Measurements from ENCODE around the gene CBX2.

The CBX2 gene

GRCh38 chr17:79760197-79760906 lies 17.6 kb upstream of the CBX2 start:
- Histone ChIP-seq H3K9ac (no peak overlapping the region), H3K27ac (no peak overlapping the region), H3K4me2 (ENCODE audit: low read length) (no peak overlapping the region), H3K4me3 (ENCODE audit: low read depth, low read length) (no peak overlapping the region), H3K27me3 (ENCODE audit: control insufficient read depth, insufficient read depth, low read length) (no peaks in the 10 kb centered on the region), H3K9me3 (ENCODE audit: control insufficient read depth, low read length) (no peaks in the 10 kb centered on the region), H3K36me3 (ENCODE audit: control insufficient read depth, insufficient read depth, low read length) (no peaks in the 10 kb centered on the region), H2AFZ (no peak overlapping the region), H3K79me2 (no peaks in the 10 kb centered on the region), H3K4me1 (no peaks in the 10 kb centered on the region)
- TF ChIP-seq, protein P1, sequence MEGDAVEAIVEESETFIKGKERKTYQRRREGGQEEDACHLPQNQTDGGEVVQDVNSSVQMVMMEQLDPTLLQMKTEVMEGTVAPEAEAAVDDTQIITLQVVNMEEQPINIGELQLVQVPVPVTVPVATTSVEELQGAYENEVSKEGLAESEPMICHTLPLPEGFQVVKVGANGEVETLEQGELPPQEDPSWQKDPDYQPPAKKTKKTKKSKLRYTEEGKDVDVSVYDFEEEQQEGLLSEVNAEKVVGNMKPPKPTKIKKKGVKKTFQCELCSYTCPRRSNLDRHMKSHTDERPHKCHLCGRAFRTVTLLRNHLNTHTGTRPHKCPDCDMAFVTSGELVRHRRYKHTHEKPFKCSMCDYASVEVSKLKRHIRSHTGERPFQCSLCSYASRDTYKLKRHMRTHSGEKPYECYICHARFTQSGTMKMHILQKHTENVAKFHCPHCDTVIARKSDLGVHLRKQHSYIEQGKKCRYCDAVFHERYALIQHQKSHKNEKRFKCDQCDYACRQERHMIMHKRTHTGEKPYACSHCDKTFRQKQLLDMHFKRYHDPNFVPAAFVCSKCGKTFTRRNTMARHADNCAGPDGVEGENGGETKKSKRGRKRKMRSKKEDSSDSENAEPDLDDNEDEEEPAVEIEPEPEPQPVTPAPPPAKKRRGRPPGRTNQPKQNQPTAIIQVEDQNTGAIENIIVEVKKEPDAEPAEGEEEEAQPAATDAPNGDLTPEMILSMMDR (IDR thresholded peaks at IDR 0.05): no peak

GRCh38 chr17:79761894-79762589 lies 15.9 kb upstream of the CBX2 start:
- Histone ChIP-seq H3K4me3 (ENCODE audit: low read depth, low read length) (no peak overlapping the region), H3K9ac (no peak overlapping the region), H3K4me1 (no peaks in the 10 kb centered on the region), H2AFZ (no peak overlapping the region), H3K9me3 (ENCODE audit: control insufficient read depth, low read length) (no peaks in the 10 kb centered on the region), H3K4me2 (ENCODE audit: low read length) (no peak overlapping the region), H3K27ac (no peak overlapping the region), H3K27me3 (ENCODE audit: control insufficient read depth, insufficient read depth, low read length) (no peaks in the 10 kb centered on the region), H3K79me2 (no peaks in the 10 kb centered on the region), H3K36me3 (ENCODE audit: control insufficient read depth, insufficient read depth, low read length) (no peaks in the 10 kb centered on the region)
- TF ChIP-seq, protein P1 (IDR thresholded peaks at IDR 0.05): no peak

GRCh38 chr17:79765708-79766107 lies 12.2 kb upstream of the CBX2 start:
- Histone ChIP-seq H2AFZ (no peak overlapping the region), H3K9ac (no peak overlapping the region), H3K9me3 (ENCODE audit: control insufficient read depth, low read length) (no peaks in the 10 kb centered on the region), H3K79me2 (no peaks in the 10 kb centered on the region), H3K27me3 (ENCODE audit: control insufficient read depth, insufficient read depth, low read length) (no peaks in the 10 kb centered on the region), H3K4me2 (ENCODE audit: low read length) (no peak overlapping the region), H3K27ac (no peak overlapping the region), H3K4me1 (no peaks in the 10 kb centered on the region), H3K36me3 (ENCODE audit: control insufficient read depth, insufficient read depth, low read length) (no peaks in the 10 kb centered on the region), H3K4me3 (ENCODE audit: low read depth, low read length) (no peak overlapping the region)
- TF ChIP-seq, protein P1 (IDR thresholded peaks at IDR 0.05): no peak

DNA sequence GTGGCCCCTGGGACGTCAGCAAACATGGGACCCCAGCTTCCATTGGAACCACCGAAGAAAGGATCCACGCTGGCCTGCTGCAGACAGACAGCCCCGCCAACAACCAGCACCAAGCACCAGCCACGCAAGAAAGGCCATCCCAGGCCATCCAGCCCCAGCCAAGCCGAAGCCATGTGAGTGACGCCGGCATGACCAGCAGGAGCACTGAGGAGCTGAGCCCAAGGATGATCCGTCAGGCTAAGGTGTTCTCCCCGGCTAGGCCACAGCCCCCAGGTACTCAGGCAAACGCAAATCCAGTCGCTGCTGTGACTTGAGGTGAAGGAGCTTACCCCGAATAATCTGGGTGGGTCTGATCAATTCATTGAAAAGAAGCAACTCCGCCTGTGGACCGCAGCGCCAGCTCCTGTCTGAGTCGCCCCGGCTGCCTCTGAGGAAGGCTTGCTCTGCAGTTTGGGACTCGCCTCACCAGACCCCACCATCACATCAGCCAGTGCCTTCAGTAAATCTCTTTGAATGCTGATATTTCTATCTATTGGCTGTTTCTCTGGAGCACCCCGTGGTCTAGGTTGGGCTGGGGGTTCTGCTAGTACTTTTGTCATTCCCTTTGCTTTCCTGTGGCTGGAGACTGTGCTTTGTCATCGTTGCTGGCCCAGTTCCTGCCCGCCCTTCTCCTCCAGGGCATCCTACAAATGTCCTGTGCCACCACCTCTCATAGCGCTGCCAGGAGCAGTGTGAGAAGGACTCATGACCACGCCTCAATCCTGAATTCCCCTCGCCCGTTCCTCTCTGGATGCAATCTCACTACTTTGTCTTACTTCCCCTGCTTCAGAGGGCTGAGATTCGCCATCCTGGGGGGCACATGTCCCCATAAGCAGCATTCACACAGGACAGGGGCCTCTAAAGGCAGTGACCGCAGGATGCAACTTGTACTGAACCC lies 8.1 kb upstream of the CBX2 start:
- no peak overlapping the region for H3K4me3 ChIP-seq (ENCODE audit: low read depth, low read length)
- no peaks in the 10 kb centered on the region for H3K4me1 ChIP-seq
- TF ChIP-seq, protein P1 (IDR thresholded peaks at IDR 0.05): no peak
- no peak overlapping the region for H2AFZ ChIP-seq
- H3K27me3 ChIP-seq (ENCODE audit: control insufficient read depth, insufficient read depth, low read length): no peaks in the 10 kb centered on the region
- no peak overlapping the region for H3K4me2 ChIP-seq (ENCODE audit: low read length)
- no peak overlapping the region for H3K27ac ChIP-seq
- H3K9ac ChIP-seq: no peak overlapping the region
- no peaks in the 10 kb centered on the region for H3K79me2 ChIP-seq
- H3K9me3 ChIP-seq (ENCODE audit: control insufficient read depth, low read length): no peaks in the 10 kb centered on the region
- no peaks in the 10 kb centered on the region for H3K36me3 ChIP-seq (ENCODE audit: control insufficient read depth, insufficient read depth, low read length)
